ENCODE measurements around the gene DMC1. TPM values are rescaled to one million over a fixed set of nuclear protein-coding genes. Genes with fewer than 3 reads are reported as not detected.
"Not testable (repeated sequence)": the region's sequence is repeated elsewhere in the genome, so short reads cannot be mapped to it uniquely, and the experiment has no call there.

The DMC1 gene
- total RNA-seq, 1 donor: 5.3 TPM

- no peak overlapping the region for H3K4me3 ChIP-seq (ENCODE audit: low read depth, low read length)
- no peak for TF ChIP-seq CTCF (IDR thresholded peaks at IDR 0.05; ENCODE audit: insufficient read depth, low read length)
- DNase-seq (ENCODE audit: low read depth): no peak
Measured at GRCh38 chr22:38599466-38599865, 29.5 kb upstream of the DMC1 start.

- H3K4me3 ChIP-seq (ENCODE audit: low read depth, low read length); DNase-seq (ENCODE audit: low read depth): not testable (repeated sequence)
Measured at GRCh38 chr22:38582923-38583322, 12.9 kb upstream of the DMC1 start.

- H3K4me3 ChIP-seq (ENCODE audit: low read depth, low read length): no peak overlapping the region
- no peak for DNase-seq (ENCODE audit: low read depth)
- TF ChIP-seq CTCF (IDR thresholded peaks at IDR 0.05; ENCODE audit: insufficient read depth, low read length): no peak
Measured at GRCh38 chr22:38578505-38578904, 8.5 kb upstream of the DMC1 start.

- peak; percentile 79 for DNase-seq (ENCODE audit: low read depth)
- TF ChIP-seq CTCF (IDR thresholded peaks at IDR 0.05; ENCODE audit: insufficient read depth, low read length): peak; percentile 54
- H3K4me3 ChIP-seq (ENCODE audit: low read depth, low read length): no peak overlapping the region
Measured at GRCh38 chr22:38572065-38572464, 2.1 kb upstream of the DMC1 start.

- peak overlapping the region; percentile 84 for H3K4me3 ChIP-seq (ENCODE audit: low read depth, low read length)
- peak; percentile 47 for DNase-seq (ENCODE audit: low read depth)
- no peak for TF ChIP-seq CTCF (IDR thresholded peaks at IDR 0.05; ENCODE audit: insufficient read depth, low read length)
Measured at GRCh38 chr22:38570779-38571364, 889 bp upstream of the DMC1 start.

- peak overlapping the region; percentile 63 for H3K4me3 ChIP-seq (ENCODE audit: low read depth, low read length)
- TF ChIP-seq CTCF (IDR thresholded peaks at IDR 0.05; ENCODE audit: insufficient read depth, low read length): no peak
- no peak for DNase-seq (ENCODE audit: low read depth)
Measured at GRCh38 chr22:38569181-38569971, 607 bp downstream of the DMC1 start.

GRCh38 chr22:38567531-38568285 lies 2.3 kb downstream of the DMC1 start:
- H3K4me3 ChIP-seq (ENCODE audit: low read depth, low read length): no peak overlapping the region
- no peak for TF ChIP-seq CTCF (IDR thresholded peaks at IDR 0.05; ENCODE audit: insufficient read depth, low read length)
- no peak for DNase-seq (ENCODE audit: low read depth)

Data from fibroblast of the aortic adventitia (primary cell).